HCT116 (cell line): ENCODE measurements around the gene CAB39.

ENCODE experiments used
- CTCF ChIP-seq, 3 experiments: fragments of 200-600 bp in 1 of 3; sonication (generic) in 1 of 3; IDR thresholded peaks in 2 of 3; conservative IDR thresholded peaks in 1 of 3; 2 replicates each; pipeline ENCODE4 v1.5.1; 2012 to 2017; ENCODE audit warnings: low read depth in 2 of 3, low read length in 2 of 3, antibody characterized with exemption in 1 of 3, borderline replicate concordance in 1 of 3, control low read depth in 1 of 3, mild to moderate bottlenecking in 1 of 3, mixed read lengths in 1 of 3, mixed run types in 1 of 3, moderate library complexity in 1 of 3; ENCODE audit not compliant: insufficient read depth in 1 of 3
- EZH2 ChIP-seq: fragments of 200-600 bp; sonication (generic); IDR thresholded peaks from 2 replicates; pipeline ENCODE4 v1.6.1; 2017; ENCODE audit warnings: antibody characterized with exemption, mixed run types

- TF ChIP-seq EZH2 (no peak), CTCF (IDR thresholded peaks at IDR 0.05 in 2 of 3, conservative IDR thresholded peaks at IDR 0.05 in 1 of 3; ENCODE audit: borderline replicate concordance in 1 of 3, insufficient read depth in 1 of 3, low read depth in 2 of 3, low read length in 2 of 3) (peak; percentile 50 to 85 (median 71))
These were observed 111.8 kb downstream of the CAB39 start for GRCh38 chr2:230824406-230824978.
